GM12878 (cell line): ENCODE data around the gene UBQLN1. TPM values are rescaled to one million over a fixed set of nuclear protein-coding genes. Genes with fewer than 3 reads are reported as not detected.

Source experiments
- ATAC-seq: fragments of 200-7000 bp; cut with Tn5 transposase; 3 replicates; pipeline ENCODE4 v1.9.1; 2020; ENCODE audit warnings: mild to moderate bottlenecking, moderate library complexity
- BruUV-seq: library from RNA; stranded (reverse); fragments of 400-500 nt; replicated peaks from 2 replicates; lab custom pipeline; 2021; lab: Mats Ljungman, UMichigan
- CTCF ChIA-PET: fragments of 300-600 bp; sonication (Branson Sonifier 250); formaldehyde crosslinking; extraction: SDS; loops from one replicate; lab custom pipeline; 2021; ENCODE audit warnings: inconsistent platforms; lab: Yijun Ruan, JAX
- POLR2A ChIA-PET: fragments of 350-600 bp; formaldehyde crosslinking; extraction: SDS; loops from one replicate; lab custom pipeline; 2021; ENCODE audit warnings: inconsistent platforms; lab: Charles Lee
- RAD21 ChIA-PET: fragments of 300-600 bp; sonication (Branson Sonifier 250); formaldehyde crosslinking; loops from one replicate; lab custom pipeline; 2023; ENCODE audit warnings: antibody characterized with exemption; ENCODE audit not compliant: unreplicated experiment; lab: Charles Lee
- SMC1A ChIA-PET: fragments of 300-600 bp; sonication (Branson Sonifier 250); formaldehyde crosslinking; loops from one replicate; lab custom pipeline; 2023; ENCODE audit not compliant: unreplicated experiment, uncharacterized antibody; lab: Charles Lee
- DNase-seq: peaks from one replicate; pipeline ENCODE4 v3.0.0-alpha.2; 2011; ENCODE audit warnings: low read depth, low spot score
- FAIRE-seq: peaks from 3 replicates; lab custom pipeline; 2011; peaks lifted over from hg19 to GRCh38; lab: Jason Lieb, UNC
- H2AFZ ChIP-seq: 2 replicates; pipeline ENCODE4 v1.6.0; 2011; ENCODE audit warnings: low read depth, low read length, control low read depth; ENCODE audit not compliant: control insufficient read depth
- H3K27ac ChIP-seq: 2 replicates; pipeline ENCODE4 v1.5.1; 2011; ENCODE audit warnings: control low read depth; ENCODE audit not compliant: control insufficient read depth, insufficient read depth
- H3K27me3 ChIP-seq, 2 experiments: replicated peaks in 1 of 2; 2 replicates each; pipeline versions ENCODE4 v1.6.0 to v1.6.1; 2011; ENCODE audit warnings: low read length in 1 of 2; ENCODE audit not compliant: control insufficient read depth in 2 of 2, insufficient read depth in 2 of 2
- H3K36me3 ChIP-seq, 2 experiments: 2 replicates each; pipeline ENCODE4 v1.5.1; 2011; ENCODE audit warnings: low read length in 1 of 2; ENCODE audit not compliant: control insufficient read depth in 2 of 2, insufficient read depth in 2 of 2
- H3K4me1 ChIP-seq: 2 replicates; pipeline ENCODE4 v1.6.1; 2011; ENCODE audit warnings: mild to moderate bottlenecking, low read length, moderate library complexity, mixed read lengths; ENCODE audit not compliant: control insufficient read depth, insufficient read depth
- H3K4me2 ChIP-seq: 2 replicates; pipeline ENCODE4 v1.6.0; 2011; ENCODE audit warnings: control low read depth; ENCODE audit not compliant: control insufficient read depth, insufficient read depth
- H3K4me3 ChIP-seq: fragments of 200-600 bp; sonication (generic); 2 replicates; pipeline ENCODE4 v1.5.1; 2016
- H3K79me2 ChIP-seq: 2 replicates; pipeline ENCODE4 v1.6.0; 2011; ENCODE audit warnings: low read length; ENCODE audit not compliant: control insufficient read depth, insufficient read depth
- H3K9ac ChIP-seq: 2 replicates; pipeline ENCODE4 v1.8.0; 2011; ENCODE audit warnings: low read length, control low read depth, mixed read lengths; ENCODE audit not compliant: control insufficient read depth, insufficient read depth
- H3K9me3 ChIP-seq: replicated peaks from 3 replicates; pipeline ENCODE4 v1.5.1; 2011; ENCODE audit warnings: mild to moderate bottlenecking, low read length; ENCODE audit not compliant: control insufficient read depth, insufficient read depth
- H4K20me1 ChIP-seq: 2 replicates; pipeline ENCODE4 v1.6.0; 2011; ENCODE audit not compliant: control insufficient read depth, insufficient read depth
- FOXK2 ChIP-seq: fragments of 450-650 bp; IDR thresholded peaks from 2 replicates; pipeline ENCODE4 v1.6.1; 2017; ENCODE audit warnings: mild to moderate bottlenecking, moderate library complexity
- PAX5 ChIP-seq: IDR thresholded peaks from 2 replicates; pipeline ENCODE4 v1.6.1; 2011; ENCODE audit warnings: low read depth, low read length, borderline replicate concordance
- RAD21 ChIP-seq: IDR thresholded peaks from 2 replicates; pipeline ENCODE4 v1.6.1; 2011; ENCODE audit warnings: mild to moderate bottlenecking, low read depth, low read length, moderate library complexity; ENCODE audit not compliant: insufficient read depth
- WGBS: methylation state at CpG from one replicate; pipeline ENCODE4 v1.1.6; 2016; ENCODE audit warnings: low lambda C conversion rate; ENCODE audit not compliant: insufficient replicate concordance, insufficient coverage; ENCODE audit errors: missing lambda C conversion rate; 5-methylcytosine and 5-hydroxymethylcytosine counted together
- in situ Hi-C: fragments of 300-500 bp; cut with MboI; formaldehyde crosslinking; loops from 9 replicates; pipeline ENCODE4 v1.14.3; 2018; ENCODE audit warnings: mixed read lengths
- intact Hi-C: fragments of 100-400 bp; cut with micrococcal nuclease; formaldehyde crosslinking; loops from one replicate; pipeline ENCODE4 v1.14.2; 2022; ENCODE audit not compliant: unreplicated experiment
- polyA plus RNA-seq, 11 experiments: library from polyadenylated mRNA; depleted of rRNA in 4 of 11; unstranded in 6 of 11; stranded (reverse) in 5 of 11; fragments of >200 nt; fragmentation: Nextera tagmentation in 4 of 11; fragmentation: Illumina TruSeq in 1 of 11; extraction: Ambion mirVana in 4 of 11; extraction: Trizol in 1 of 11; gene quantifications; 1 replicate in 1 of 11; 2 replicates in 10 of 11; pipeline versions ENCODE4 v1.2.1 to v1.2.3, GENCODE V29; 2011 to 2016; ENCODE audit warnings: inconsistent platforms in 2 of 11, missing spikeins in 2 of 11, low read depth in 1 of 11
- total RNA-seq, 4 experiments: library from RNA; depleted of rRNA in 3 of 4; stranded (reverse); fragments of >200 nt in 3 of 4; fragmentation: Illumina TruSeq in 1 of 4; extraction: Trizol in 1 of 4; gene quantifications; 2 replicates each; pipeline versions ENCODE4 v1.2.1 to v1.2.3, GENCODE V29; 2013 to 2021
- TF ChIP-seq, protein P1 (sequence below): fragments of 450-650 bp; IDR thresholded peaks from 2 replicates; pipeline ENCODE4 v1.6.1; 2018; ENCODE audit warnings: borderline replicate concordance, mild to moderate bottlenecking; ENCODE audit not compliant: partially characterized antibody
- TF ChIP-seq, protein P2 (sequence below): fragments of 450-650 bp; formaldehyde crosslinking; IDR thresholded peaks from 2 replicates; pipeline ENCODE4 v1.4.0; 2020; ENCODE audit warnings: mild to moderate bottlenecking, moderate library complexity
- TF ChIP-seq, protein P3 (sequence below), 3 experiments: IDR thresholded peaks in 2 of 3; conservative IDR thresholded peaks in 1 of 3; 2 replicates each; pipeline ENCODE4 v1.5.1; 2011; ENCODE audit warnings: low read depth in 3 of 3, low read length in 3 of 3, mild to moderate bottlenecking in 3 of 3, control low read depth in 2 of 3, moderate library complexity in 2 of 3, inconsistent platforms in 1 of 3, mixed read lengths in 1 of 3; ENCODE audit not compliant: control insufficient read depth in 2 of 3, insufficient read depth in 1 of 3; ENCODE audit errors: extremely low read depth in 1 of 3

UBQLN1 gene
- total and polyA plus RNA-seq, 10 of the 15 experiments (the other 5 are each of a cell fraction or from before 2014, with no cell fraction given): 12.4 to 118 (median 66.1) TPM

DNA sequence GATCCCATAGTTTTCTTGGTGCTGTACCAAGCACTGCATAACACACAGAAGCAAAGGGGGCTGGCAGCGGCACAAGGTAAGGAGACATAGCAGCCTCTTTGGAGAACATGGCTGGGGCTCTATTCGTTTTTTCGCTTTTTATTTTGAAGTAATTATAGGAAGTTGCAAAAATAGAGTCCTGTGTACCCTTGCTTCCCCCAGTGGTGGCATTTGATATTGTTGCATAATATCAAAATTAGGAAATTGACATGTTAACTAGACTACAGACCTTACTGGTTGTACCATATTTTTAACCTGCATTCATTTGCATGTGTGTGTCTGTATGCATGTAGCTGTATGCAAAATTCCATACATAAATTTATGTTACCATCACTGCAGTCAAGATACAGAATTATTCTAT, 6.6 kb upstream of the UBQLN1 start:
- Histone ChIP-seq H3K36me3 (no peaks in the 10 kb centered on the region), H3K4me2 (no peak overlapping the region), H3K9ac (no peak overlapping the region), H3K4me1 (no peaks in the 10 kb centered on the region), H3K27ac (no peak overlapping the region), H4K20me1 (no peaks in the 10 kb centered on the region), H2AFZ (peak overlapping the region; percentile 33), H3K27me3 (no peaks in the 10 kb centered on the region), H3K79me2 (no peaks in the 10 kb centered on the region), H3K9me3 (no peaks in the 10 kb centered on the region), H3K4me3 (no peak overlapping the region)
- in situ Hi-C loops: no loop called here
- FAIRE-seq (no peak), DNase-seq (no peak), ATAC-seq (peak; percentile 69)
- intact Hi-C loops: no loop called here
- ChIA-PET RAD21 (no interaction called here), POLR2A (no interaction called here), CTCF (no interaction called here), SMC1A (no interaction called here)
- no TSS peak for BruUV-seq
- 0% methylated on average over 3 of the region's 3 CpGs for WGBS
- TF ChIP-seq FOXK2 (no peak), PAX5 (no peak), RAD21 (peak; percentile 49; the same call in 1 of the 2 replicates)
- TF ChIP-seq, protein P1, sequence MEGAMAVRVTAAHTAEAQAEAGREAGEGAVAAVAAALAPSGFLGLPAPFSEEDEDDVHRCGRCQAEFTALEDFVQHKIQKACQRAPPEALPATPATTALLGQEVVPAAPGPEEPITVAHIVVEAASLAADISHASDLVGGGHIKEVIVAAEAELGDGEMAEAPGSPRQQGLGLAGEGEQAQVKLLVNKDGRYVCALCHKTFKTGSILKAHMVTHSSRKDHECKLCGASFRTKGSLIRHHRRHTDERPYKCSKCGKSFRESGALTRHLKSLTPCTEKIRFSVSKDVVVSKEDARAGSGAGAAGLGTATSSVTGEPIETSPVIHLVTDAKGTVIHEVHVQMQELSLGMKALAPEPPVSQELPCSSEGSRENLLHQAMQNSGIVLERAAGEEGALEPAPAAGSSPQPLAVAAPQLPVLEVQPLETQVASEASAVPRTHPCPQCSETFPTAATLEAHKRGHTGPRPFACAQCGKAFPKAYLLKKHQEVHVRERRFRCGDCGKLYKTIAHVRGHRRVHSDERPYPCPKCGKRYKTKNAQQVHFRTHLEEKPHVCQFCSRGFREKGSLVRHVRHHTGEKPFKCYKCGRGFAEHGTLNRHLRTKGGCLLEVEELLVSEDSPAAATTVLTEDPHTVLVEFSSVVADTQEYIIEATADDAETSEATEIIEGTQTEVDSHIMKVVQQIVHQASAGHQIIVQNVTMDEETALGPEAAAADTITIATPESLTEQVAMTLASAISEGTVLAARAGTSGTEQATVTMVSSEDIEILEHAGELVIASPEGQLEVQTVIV: no peak
- TF ChIP-seq, protein P2, sequence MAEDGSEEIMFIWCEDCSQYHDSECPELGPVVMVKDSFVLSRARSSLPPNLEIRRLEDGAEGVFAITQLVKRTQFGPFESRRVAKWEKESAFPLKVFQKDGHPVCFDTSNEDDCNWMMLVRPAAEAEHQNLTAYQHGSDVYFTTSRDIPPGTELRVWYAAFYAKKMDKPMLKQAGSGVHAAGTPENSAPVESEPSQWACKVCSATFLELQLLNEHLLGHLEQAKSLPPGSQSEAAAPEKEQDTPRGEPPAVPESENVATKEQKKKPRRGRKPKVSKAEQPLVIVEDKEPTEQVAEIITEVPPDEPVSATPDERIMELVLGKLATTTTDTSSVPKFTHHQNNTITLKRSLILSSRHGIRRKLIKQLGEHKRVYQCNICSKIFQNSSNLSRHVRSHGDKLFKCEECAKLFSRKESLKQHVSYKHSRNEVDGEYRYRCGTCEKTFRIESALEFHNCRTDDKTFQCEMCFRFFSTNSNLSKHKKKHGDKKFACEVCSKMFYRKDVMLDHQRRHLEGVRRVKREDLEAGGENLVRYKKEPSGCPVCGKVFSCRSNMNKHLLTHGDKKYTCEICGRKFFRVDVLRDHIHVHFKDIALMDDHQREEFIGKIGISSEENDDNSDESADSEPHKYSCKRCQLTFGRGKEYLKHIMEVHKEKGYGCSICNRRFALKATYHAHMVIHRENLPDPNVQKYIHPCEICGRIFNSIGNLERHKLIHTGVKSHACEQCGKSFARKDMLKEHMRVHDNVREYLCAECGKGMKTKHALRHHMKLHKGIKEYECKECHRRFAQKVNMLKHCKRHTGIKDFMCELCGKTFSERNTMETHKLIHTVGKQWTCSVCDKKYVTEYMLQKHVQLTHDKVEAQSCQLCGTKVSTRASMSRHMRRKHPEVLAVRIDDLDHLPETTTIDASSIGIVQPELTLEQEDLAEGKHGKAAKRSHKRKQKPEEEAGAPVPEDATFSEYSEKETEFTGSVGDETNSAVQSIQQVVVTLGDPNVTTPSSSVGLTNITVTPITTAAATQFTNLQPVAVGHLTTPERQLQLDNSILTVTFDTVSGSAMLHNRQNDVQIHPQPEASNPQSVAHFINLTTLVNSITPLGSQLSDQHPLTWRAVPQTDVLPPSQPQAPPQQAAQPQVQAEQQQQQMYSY (CRISPR knock-in tag): no peak
- TF ChIP-seq, protein P3, sequence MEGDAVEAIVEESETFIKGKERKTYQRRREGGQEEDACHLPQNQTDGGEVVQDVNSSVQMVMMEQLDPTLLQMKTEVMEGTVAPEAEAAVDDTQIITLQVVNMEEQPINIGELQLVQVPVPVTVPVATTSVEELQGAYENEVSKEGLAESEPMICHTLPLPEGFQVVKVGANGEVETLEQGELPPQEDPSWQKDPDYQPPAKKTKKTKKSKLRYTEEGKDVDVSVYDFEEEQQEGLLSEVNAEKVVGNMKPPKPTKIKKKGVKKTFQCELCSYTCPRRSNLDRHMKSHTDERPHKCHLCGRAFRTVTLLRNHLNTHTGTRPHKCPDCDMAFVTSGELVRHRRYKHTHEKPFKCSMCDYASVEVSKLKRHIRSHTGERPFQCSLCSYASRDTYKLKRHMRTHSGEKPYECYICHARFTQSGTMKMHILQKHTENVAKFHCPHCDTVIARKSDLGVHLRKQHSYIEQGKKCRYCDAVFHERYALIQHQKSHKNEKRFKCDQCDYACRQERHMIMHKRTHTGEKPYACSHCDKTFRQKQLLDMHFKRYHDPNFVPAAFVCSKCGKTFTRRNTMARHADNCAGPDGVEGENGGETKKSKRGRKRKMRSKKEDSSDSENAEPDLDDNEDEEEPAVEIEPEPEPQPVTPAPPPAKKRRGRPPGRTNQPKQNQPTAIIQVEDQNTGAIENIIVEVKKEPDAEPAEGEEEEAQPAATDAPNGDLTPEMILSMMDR (IDR thresholded peaks at IDR 0.05 in 2 of 3, conservative IDR thresholded peaks at IDR 0.05 in 1 of 3; ENCODE audit: control insufficient read depth in 2 of 3, extremely low read depth in 1 of 3, insufficient read depth in 1 of 3, low read depth in 3 of 3, low read length in 3 of 3): peak; percentile 34 to 45 (median 34); a peak in 4 of 6 replicates
